Activated naive CD4-positive, alpha-beta T cell treated with anti-CD3 and anti-CD28 coated beads for 36 hours (primary cell): ENCODE measurements around the gene MITF. TPM values are rescaled to one million over a fixed set of nuclear protein-coding genes. Genes with fewer than 3 reads are reported as not detected.

ENCODE experiments used
- CTCF ChIA-PET: fragments of 350-600 bp; sonication (Branson Sonifier 250); formaldehyde crosslinking; loops from one replicate; lab custom pipeline; 2021; ENCODE audit warnings: antibody characterized with exemption; lab: Charles Lee
- DNase-seq: peaks from one replicate; pipeline ENCODE4 v3.0.0-alpha.2; 2020
- H3K27ac Mint-ChIP-seq: one replicate; pipeline ENCODE4 v1.8.0; 2021; ENCODE audit warnings: mild to moderate bottlenecking, mixed read lengths
- H3K27me3 Mint-ChIP-seq: one replicate; pipeline ENCODE4 v1.8.0; 2021; ENCODE audit warnings: low read depth, mixed read lengths
- H3K36me3 Mint-ChIP-seq: one replicate; pipeline ENCODE4 v1.8.0; 2021; ENCODE audit warnings: low read depth, mixed read lengths
- H3K4me1 Mint-ChIP-seq: one replicate; pipeline ENCODE4 v1.8.0; 2021; ENCODE audit warnings: low read depth, mixed read lengths
- H3K4me3 Mint-ChIP-seq: one replicate; pipeline ENCODE4 v1.8.0; 2021; ENCODE audit warnings: mild to moderate bottlenecking, moderate library complexity, mixed read lengths
- H3K9me3 Mint-ChIP-seq: one replicate; pipeline ENCODE4 v1.8.0; 2021; ENCODE audit warnings: mixed read lengths
- intact Hi-C: fragments of 100-400 bp; cut with micrococcal nuclease; formaldehyde crosslinking; loops from one replicate; pipeline ENCODE4 v1.15.1; 2023
- total RNA-seq, 2 experiments: library from RNA; stranded (reverse); gene quantifications; one replicate each; pipeline ENCODE4 v1.2.3, GENCODE V29; 2021

MITF gene
- total RNA-seq, 2 experiments from 2014 or later: not detected

- no peak overlapping the region for H3K27ac Mint-ChIP-seq
- DNase-seq: no peak
- no peaks in the 10 kb centered on the region for H3K36me3 Mint-ChIP-seq
- CTCF ChIA-PET: no interaction called here
- H3K9me3 Mint-ChIP-seq: peaks cover 3% of the 10 kb centered on the region
- H3K27me3 Mint-ChIP-seq: no peaks in the 10 kb centered on the region
- intact Hi-C loops: no loop called here
- H3K4me1 Mint-ChIP-seq: peaks cover 5% of the 10 kb centered on the region
- no peak overlapping the region for H3K4me3 Mint-ChIP-seq
These were observed 9.2 kb downstream of the MITF start for GRCh38 chr3:69748503-69748902.

GRCh38 chr3:69749461-69749860, 10.2 kb downstream of the MITF start:
- CTCF ChIA-PET: interaction anchor here (0.6 kb wide), 1 partner anchor 168 kb away, joined by 3 read pairs; no protein-coding TSS in a partner anchor
- H3K36me3 Mint-ChIP-seq: no peaks in the 10 kb centered on the region
- H3K9me3 Mint-ChIP-seq: peaks cover 3% of the 10 kb centered on the region
- no peak for DNase-seq
- intact Hi-C loops: no loop called here
- no peak overlapping the region for H3K4me3 Mint-ChIP-seq
- H3K27me3 Mint-ChIP-seq: no peaks in the 10 kb centered on the region
- no peak overlapping the region for H3K27ac Mint-ChIP-seq
- peaks cover 5% of the 10 kb centered on the region for H3K4me1 Mint-ChIP-seq

- H3K4me3 Mint-ChIP-seq: no peak overlapping the region
- no peak overlapping the region for H3K27ac Mint-ChIP-seq
- CTCF ChIA-PET: no interaction called here
- no peak for DNase-seq
- peaks cover 5% of the 10 kb centered on the region for H3K4me1 Mint-ChIP-seq
- no peaks in the 10 kb centered on the region for H3K27me3 Mint-ChIP-seq
- intact Hi-C loops: no loop called here
- H3K36me3 Mint-ChIP-seq: no peaks in the 10 kb centered on the region
- peaks cover 3% of the 10 kb centered on the region for H3K9me3 Mint-ChIP-seq
These were observed 11.3 kb downstream of the MITF start for GRCh38 chr3:69750549-69750948.

- Mint-ChIP-seq H3K4me3 (no peak overlapping the region), H3K4me1 (peaks cover 5% of the 10 kb centered on the region), H3K27me3 (no peaks in the 10 kb centered on the region), H3K36me3 (no peaks in the 10 kb centered on the region), H3K9me3 (peaks cover 3% of the 10 kb centered on the region), H3K27ac (no peak overlapping the region)
- no peak for DNase-seq
- CTCF ChIA-PET: no interaction called here
- intact Hi-C loops: no loop called here
These were observed 11.8 kb downstream of the MITF start for GRCh38 chr3:69751074-69751476.

GRCh38 chr3:69752241-69752640, 13.0 kb downstream of the MITF start:
- CTCF ChIA-PET: no interaction called here
- H3K4me3 Mint-ChIP-seq: no peak overlapping the region
- H3K27ac Mint-ChIP-seq: no peak overlapping the region
- H3K36me3 Mint-ChIP-seq: no peaks in the 10 kb centered on the region
- intact Hi-C loops: no loop called here
- H3K9me3 Mint-ChIP-seq: peaks cover 3% of the 10 kb centered on the region
- H3K27me3 Mint-ChIP-seq: no peaks in the 10 kb centered on the region
- H3K4me1 Mint-ChIP-seq: peaks cover 5% of the 10 kb centered on the region
- no peak for DNase-seq

- no peak overlapping the region for H3K27ac Mint-ChIP-seq
- H3K9me3 Mint-ChIP-seq: peaks cover 3% of the 10 kb centered on the region
- DNase-seq: no peak
- CTCF ChIA-PET: no interaction called here
- no peaks in the 10 kb centered on the region for H3K27me3 Mint-ChIP-seq
- no peak overlapping the region for H3K4me3 Mint-ChIP-seq
- intact Hi-C loops: no loop called here
- H3K4me1 Mint-ChIP-seq: no peaks in the 10 kb centered on the region
- no peaks in the 10 kb centered on the region for H3K36me3 Mint-ChIP-seq
These were observed 14.0 kb downstream of the MITF start for GRCh38 chr3:69753179-69753775.

GRCh38 chr3:69755795-69756194, 16.5 kb downstream of the MITF start:
- Mint-ChIP-seq H3K27ac (no peak overlapping the region), H3K4me1 (no peaks in the 10 kb centered on the region), H3K36me3 (no peaks in the 10 kb centered on the region), H3K27me3 (no peaks in the 10 kb centered on the region), H3K4me3 (no peak overlapping the region), H3K9me3 (peaks cover 3% of the 10 kb centered on the region)
- intact Hi-C loops: no loop called here
- no peak for DNase-seq
- CTCF ChIA-PET: no interaction called here

GRCh38 chr3:69761896-69762767, 22.9 kb downstream of the MITF start:
- CTCF ChIA-PET: no interaction called here
- intact Hi-C loops: no loop called here

GRCh38 chr3:69762768-69763229, 23.5 kb downstream of the MITF start:
- intact Hi-C loops: no loop called here
- Mint-ChIP-seq H3K27ac (no peak overlapping the region), H3K9me3 (peaks cover 2% of the 10 kb centered on the region), H3K27me3 (peaks cover 3% of the 10 kb centered on the region), H3K4me1 (no peaks in the 10 kb centered on the region), H3K4me3 (no peak overlapping the region), H3K36me3 (no peaks in the 10 kb centered on the region)
- CTCF ChIA-PET: no interaction called here
- no peak for DNase-seq

More at GRCh38 chr3:69761896-69762767, 22.9 kb downstream of the MITF start:
- Mint-ChIP-seq H3K4me3 (no peak overlapping the region), H3K27ac (no peak overlapping the region), H3K4me1 (no peaks in the 10 kb centered on the region), H3K27me3 (peaks cover 3% of the 10 kb centered on the region), H3K36me3 (no peaks in the 10 kb centered on the region), H3K9me3 (no peaks in the 10 kb centered on the region)
- DNase-seq: no peak

GRCh38 chr3:69763458-69763857, 24.2 kb downstream of the MITF start:
- Mint-ChIP-seq H3K4me3 (no peak overlapping the region), H3K36me3 (no peaks in the 10 kb centered on the region), H3K27ac (no peak overlapping the region), H3K4me1 (no peaks in the 10 kb centered on the region), H3K27me3 (peaks cover 3% of the 10 kb centered on the region), H3K9me3 (peaks cover 2% of the 10 kb centered on the region)
- CTCF ChIA-PET: no interaction called here
- no peak for DNase-seq
- intact Hi-C loops: no loop called here

- H3K4me1 Mint-ChIP-seq: no peaks in the 10 kb centered on the region
- CTCF ChIA-PET: no interaction called here
- intact Hi-C loops: no loop called here
- H3K9me3 Mint-ChIP-seq: peaks cover 2% of the 10 kb centered on the region
- H3K36me3 Mint-ChIP-seq: no peaks in the 10 kb centered on the region
- DNase-seq: no peak
- no peak overlapping the region for H3K4me3 Mint-ChIP-seq
- H3K27me3 Mint-ChIP-seq: peaks cover 3% of the 10 kb centered on the region
- H3K27ac Mint-ChIP-seq: no peak overlapping the region
These were observed 25.0 kb downstream of the MITF start for GRCh38 chr3:69764121-69764741.

- Mint-ChIP-seq H3K27me3 (peaks cover 3% of the 10 kb centered on the region), H3K4me3 (no peak overlapping the region), H3K27ac (no peak overlapping the region), H3K36me3 (no peaks in the 10 kb centered on the region), H3K9me3 (peaks cover 2% of the 10 kb centered on the region), H3K4me1 (no peaks in the 10 kb centered on the region)
- CTCF ChIA-PET: no interaction called here
- intact Hi-C loops: no loop called here
- DNase-seq: no peak
These were observed 25.6 kb downstream of the MITF start for GRCh38 chr3:69764861-69765260.
